Epithelial cell of proximal tubule (primary cell): ENCODE data around the gene RPAP3. TPM values are rescaled to one million over a fixed set of nuclear protein-coding genes. Genes with fewer than 3 reads are reported as not detected.

Source experiments
- DNase-seq: peaks from one replicate; pipeline ENCODE4 v3.0.0-alpha.2; 2011; ENCODE audit warnings: low read depth
- H3K4me3 ChIP-seq: 2 replicates; pipeline ENCODE4 v1.5.1; 2011; ENCODE audit warnings: low read depth, mild to moderate bottlenecking, low read length
- total RNA-seq: library from RNA; depleted of rRNA; stranded (reverse); fragments of >200 nt; gene quantifications from 2 replicates; pipeline ENCODE4 v1.2.3, GENCODE V29; 2015
- TF ChIP-seq, protein P1 (sequence below): conservative IDR thresholded peaks from 2 replicates; pipeline ENCODE4 v1.5.1; 2012; ENCODE audit warnings: low read depth, mild to moderate bottlenecking, low read length

RPAP3 gene, protein sequence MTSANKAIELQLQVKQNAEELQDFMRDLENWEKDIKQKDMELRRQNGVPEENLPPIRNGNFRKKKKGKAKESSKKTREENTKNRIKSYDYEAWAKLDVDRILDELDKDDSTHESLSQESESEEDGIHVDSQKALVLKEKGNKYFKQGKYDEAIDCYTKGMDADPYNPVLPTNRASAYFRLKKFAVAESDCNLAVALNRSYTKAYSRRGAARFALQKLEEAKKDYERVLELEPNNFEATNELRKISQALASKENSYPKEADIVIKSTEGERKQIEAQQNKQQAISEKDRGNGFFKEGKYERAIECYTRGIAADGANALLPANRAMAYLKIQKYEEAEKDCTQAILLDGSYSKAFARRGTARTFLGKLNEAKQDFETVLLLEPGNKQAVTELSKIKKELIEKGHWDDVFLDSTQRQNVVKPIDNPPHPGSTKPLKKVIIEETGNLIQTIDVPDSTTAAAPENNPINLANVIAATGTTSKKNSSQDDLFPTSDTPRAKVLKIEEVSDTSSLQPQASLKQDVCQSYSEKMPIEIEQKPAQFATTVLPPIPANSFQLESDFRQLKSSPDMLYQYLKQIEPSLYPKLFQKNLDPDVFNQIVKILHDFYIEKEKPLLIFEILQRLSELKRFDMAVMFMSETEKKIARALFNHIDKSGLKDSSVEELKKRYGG
- 19.2 and 23.1 TPM in 2 replicates for total RNA-seq

DNA sequence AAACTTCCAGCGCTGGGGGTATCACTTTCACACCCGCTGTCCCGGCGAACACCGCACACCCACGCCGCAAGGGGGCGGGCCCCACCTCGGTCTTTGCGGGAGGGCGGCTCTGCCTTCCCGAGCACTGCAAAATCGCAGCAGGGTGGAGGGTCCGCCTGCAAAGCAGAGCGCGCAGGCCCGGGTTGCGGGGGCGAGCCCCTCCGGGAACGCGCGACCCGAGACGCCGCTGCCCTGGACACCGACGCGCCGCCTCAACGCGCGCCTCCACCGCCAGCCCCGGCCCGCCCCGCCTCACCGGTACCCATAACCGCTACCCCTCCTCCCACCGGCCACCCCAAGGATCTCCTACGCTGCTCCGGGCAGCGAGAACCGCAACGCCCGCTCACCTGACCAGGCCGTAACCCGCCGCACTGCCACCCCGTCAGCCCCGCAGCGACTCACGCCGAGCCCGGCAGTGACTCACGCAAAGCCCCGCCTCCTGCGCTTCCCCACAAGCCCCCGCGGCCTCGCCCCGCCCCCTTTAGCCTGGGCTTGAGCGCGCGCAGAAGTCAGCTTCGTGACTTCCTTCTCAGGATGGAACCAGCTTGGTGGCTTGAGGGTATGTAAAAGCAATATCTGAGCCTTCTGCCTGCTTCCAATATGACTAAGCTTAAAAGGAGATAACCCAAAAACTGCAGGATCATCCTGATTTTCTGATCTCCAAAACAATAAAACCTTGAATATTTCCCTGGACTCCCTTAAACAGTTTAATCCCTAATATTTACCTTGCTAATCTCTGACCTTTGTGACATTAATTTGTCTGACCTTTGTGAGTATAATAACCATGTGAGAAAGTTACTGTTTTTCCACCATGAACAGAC, at the start of gene RPAP3:
Gene RPAP3 (minus strand): TSS at position 465 of the 860 bp plus-strand sequence. CDS start 3,190 bp downstream, outside the sequence.
- TF ChIP-seq, protein P1, sequence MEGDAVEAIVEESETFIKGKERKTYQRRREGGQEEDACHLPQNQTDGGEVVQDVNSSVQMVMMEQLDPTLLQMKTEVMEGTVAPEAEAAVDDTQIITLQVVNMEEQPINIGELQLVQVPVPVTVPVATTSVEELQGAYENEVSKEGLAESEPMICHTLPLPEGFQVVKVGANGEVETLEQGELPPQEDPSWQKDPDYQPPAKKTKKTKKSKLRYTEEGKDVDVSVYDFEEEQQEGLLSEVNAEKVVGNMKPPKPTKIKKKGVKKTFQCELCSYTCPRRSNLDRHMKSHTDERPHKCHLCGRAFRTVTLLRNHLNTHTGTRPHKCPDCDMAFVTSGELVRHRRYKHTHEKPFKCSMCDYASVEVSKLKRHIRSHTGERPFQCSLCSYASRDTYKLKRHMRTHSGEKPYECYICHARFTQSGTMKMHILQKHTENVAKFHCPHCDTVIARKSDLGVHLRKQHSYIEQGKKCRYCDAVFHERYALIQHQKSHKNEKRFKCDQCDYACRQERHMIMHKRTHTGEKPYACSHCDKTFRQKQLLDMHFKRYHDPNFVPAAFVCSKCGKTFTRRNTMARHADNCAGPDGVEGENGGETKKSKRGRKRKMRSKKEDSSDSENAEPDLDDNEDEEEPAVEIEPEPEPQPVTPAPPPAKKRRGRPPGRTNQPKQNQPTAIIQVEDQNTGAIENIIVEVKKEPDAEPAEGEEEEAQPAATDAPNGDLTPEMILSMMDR, result peak; percentile 48
- peak; percentile 18 for DNase-seq
- peak within 1 kb of the TSS; percentile 66 for H3K4me3 ChIP-seq

DNA sequence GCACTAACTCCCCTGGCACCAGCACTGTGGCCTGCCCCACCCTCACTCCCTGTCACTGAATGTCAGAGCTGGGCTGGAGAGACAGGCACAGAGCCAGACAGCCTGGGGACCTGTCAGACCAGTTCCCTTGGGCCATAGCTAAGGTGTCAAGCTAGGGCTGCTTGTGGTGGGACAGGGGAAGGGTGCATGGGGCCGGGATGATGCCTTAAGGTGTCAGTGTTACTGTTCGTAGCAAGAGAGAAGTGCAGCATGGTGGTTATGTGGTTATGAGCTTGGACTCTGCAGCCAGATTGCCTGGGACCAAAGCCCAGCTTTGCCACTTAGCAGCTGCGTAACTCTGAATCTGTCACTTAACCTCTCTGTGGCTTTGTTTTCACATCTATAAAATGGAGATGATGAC, 49.1 kb upstream of the RPAP3 start:
- TF ChIP-seq, protein P1, result no peak
- peak overlapping the region; percentile 86 for H3K4me3 ChIP-seq
- DNase-seq, result no peak

DNA sequence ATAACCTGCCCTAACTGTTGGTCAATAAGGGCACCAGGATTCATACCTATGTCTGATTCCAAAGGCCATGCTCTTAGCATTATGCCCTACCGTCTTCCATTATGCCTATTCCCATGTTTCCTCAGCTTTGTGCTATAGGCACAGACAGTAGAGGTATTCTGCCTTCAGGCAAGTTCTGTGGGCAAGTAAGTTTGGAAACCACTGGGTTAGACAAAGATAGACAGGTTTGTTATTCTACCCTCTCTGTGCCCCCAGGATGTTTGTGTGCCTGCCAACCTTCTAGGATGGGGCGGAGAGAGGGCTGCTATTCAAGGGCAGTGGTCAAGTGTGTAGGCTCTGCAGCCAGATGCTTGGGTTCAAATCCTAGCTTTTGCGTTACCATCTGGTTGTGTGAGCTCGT, 48.3 kb upstream of the RPAP3 start:
- no peak for DNase-seq
- TF ChIP-seq, protein P1, result no peak
- no peak overlapping the region for H3K4me3 ChIP-seq

DNA sequence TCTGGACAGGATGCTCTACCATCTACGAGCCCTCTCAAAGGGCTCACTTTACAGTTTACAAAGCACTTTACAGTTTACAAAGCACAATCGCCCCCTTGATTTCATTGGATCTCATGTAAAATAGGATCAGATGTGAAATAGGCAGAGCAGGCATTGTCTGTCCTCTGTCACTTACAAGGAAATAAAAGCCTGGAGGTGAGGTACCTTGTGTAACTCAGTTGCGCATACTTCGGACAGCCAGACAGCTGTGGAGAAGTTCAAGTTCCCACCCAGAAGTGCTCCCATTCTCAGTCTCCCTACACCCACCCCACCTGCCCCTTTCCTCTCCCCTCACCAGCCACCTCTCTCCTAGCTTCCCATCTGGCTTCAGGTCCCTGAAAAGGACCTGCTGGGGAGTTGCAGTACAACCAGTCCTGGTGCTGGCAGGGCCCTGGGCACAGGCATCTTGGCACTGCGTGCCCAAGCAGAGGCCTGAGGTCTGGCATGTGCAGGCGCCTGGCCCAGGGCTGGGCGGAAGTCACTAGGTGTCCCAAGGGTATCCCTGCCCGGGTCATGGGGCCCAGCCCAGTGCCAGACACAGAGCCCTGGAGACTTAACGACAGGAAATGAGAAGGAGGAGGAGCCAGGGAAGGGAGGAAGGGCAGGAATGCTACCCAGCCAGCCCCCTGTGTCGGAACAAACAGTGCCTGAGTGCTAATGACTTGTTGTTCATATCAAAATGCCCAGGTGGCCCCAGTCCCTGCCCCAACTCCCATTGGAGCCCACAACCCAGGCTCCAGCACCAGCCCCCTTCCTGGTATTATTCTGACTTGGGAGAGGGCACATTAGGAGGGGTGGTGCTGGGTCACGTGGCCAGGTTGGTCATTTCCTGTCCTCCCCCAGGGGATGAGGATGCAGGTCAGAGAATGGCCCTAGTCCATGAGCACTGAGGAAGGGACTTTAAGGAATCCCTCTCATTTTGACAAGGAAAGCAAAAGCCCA, 47.5 kb upstream of the RPAP3 start:
- peak overlapping the region; percentile 17 for H3K4me3 ChIP-seq
- TF ChIP-seq, protein P1, result no peak
- DNase-seq, result no peak

DNA sequence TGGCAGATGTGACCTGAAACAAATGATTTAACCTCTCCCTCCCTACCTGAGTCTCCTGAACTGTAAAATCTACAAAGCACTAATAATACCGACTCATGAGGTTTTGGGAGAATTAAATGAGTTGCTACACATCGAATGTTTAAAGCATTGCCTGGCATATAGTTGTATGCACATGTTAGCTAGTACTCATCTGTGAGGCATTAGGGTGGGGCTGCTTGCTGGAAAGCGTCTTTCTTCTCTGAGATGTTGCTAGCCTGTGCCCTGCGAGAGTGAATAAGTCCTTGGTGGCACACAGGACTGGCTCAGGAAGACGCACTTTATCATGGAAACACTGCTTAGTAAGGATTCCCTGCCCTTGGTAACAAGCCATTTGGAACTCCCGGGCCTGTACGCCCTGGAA, 46.7 kb upstream of the RPAP3 start:
- TF ChIP-seq, protein P1, result no peak
- no peak for DNase-seq
- no peak overlapping the region for H3K4me3 ChIP-seq

DNA sequence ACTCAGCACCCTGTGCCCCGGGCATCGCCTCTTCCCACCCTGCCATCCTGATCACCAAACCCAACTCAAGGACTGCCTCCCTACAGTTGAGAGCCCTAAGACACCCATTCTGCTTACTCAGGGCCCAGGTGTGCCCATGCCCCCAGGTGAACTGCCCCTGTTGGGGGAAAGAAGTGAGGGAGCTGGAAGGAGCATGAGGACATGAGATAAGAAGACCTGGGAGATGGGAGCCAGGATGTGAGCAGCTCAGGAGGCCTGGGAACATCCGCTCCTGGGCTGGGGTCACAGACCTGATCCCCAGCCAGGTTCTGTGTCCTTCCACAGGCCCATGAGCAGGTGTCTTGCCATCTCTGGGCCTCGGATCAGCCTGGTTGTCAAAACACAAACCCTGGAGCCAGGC, 46.3 kb upstream of the RPAP3 start:
- H3K4me3 ChIP-seq, result no peak overlapping the region
- DNase-seq, result no peak
- TF ChIP-seq, protein P1, result no peak
